GM23248 (cell line): Measurements from ENCODE around the gene HLCS. TPM values are rescaled to one million over a fixed set of nuclear protein-coding genes. Genes with fewer than 3 reads are reported as not detected.

Experiments used
- DNase-seq: peaks from one replicate; pipeline ENCODE4 v3.0.0-alpha.2; 2015
- H2AFZ ChIP-seq: fragments of 200-600 bp; sonication (generic); 2 replicates; pipeline ENCODE4 v1.6.1; 2016; ENCODE audit warnings: antibody characterized with exemption
- H3F3A ChIP-seq: fragments of 200-600 bp; sonication (generic); 2 replicates; pipeline ENCODE4 v1.6.1; 2016; ENCODE audit warnings: mild to moderate bottlenecking, antibody characterized with exemption, mixed run types; ENCODE audit not compliant: insufficient read depth
- H3K27ac ChIP-seq: fragments of 200-600 bp; sonication (generic); 2 replicates; pipeline ENCODE4 v1.5.1; 2016; ENCODE audit warnings: mild to moderate bottlenecking
- H3K27me3 ChIP-seq: fragments of 200-600 bp; sonication (generic); replicated peaks from 2 replicates; pipeline ENCODE4 v1.6.1; 2016; ENCODE audit warnings: mild to moderate bottlenecking; ENCODE audit not compliant: insufficient read depth
- H3K36me3 ChIP-seq: fragments of 200-600 bp; sonication (generic); 2 replicates; pipeline ENCODE4 v1.6.1; 2016; ENCODE audit warnings: low read depth, mild to moderate bottlenecking
- H3K4me1 ChIP-seq: fragments of 200-600 bp; sonication (generic); 2 replicates; pipeline ENCODE4 v1.6.1; 2016; ENCODE audit warnings: mild to moderate bottlenecking; ENCODE audit not compliant: insufficient read depth
- H3K4me2 ChIP-seq: fragments of 200-600 bp; sonication (generic); one replicate; pipeline ENCODE4 v1.6.1; 2016; ENCODE audit warnings: mild to moderate bottlenecking; ENCODE audit not compliant: unreplicated experiment
- H3K4me3 ChIP-seq: fragments of 200-600 bp; sonication (generic); 2 replicates; pipeline ENCODE4 v1.5.1; 2016; ENCODE audit warnings: mild to moderate bottlenecking
- H3K79me2 ChIP-seq: fragments of 200-600 bp; sonication (generic); 2 replicates; pipeline ENCODE4 v1.6.1; 2016; ENCODE audit warnings: mild to moderate bottlenecking; ENCODE audit not compliant: insufficient read depth
- H3K9ac ChIP-seq: fragments of 200-600 bp; sonication (generic); 2 replicates; pipeline ENCODE4 v1.6.1; 2016; ENCODE audit warnings: mild to moderate bottlenecking
- H3K9me2 ChIP-seq: fragments of 200-600 bp; sonication (generic); 2 replicates; pipeline ENCODE4 v1.6.1; 2016; ENCODE audit warnings: mixed run types, mild to moderate bottlenecking, moderate library complexity; ENCODE audit not compliant: insufficient read depth
- H3K9me3 ChIP-seq: fragments of 200-600 bp; sonication (generic); one replicate; pipeline ENCODE4 v1.6.1; 2017; ENCODE audit warnings: low read depth
- H4K20me1 ChIP-seq: fragments of 200-600 bp; sonication (generic); 2 replicates; pipeline ENCODE4 v1.6.0; 2016; ENCODE audit not compliant: insufficient read depth
- EZH2 ChIP-seq: fragments of 200-600 bp; sonication (generic); IDR thresholded peaks from 2 replicates; pipeline ENCODE4 v1.6.1; 2018; ENCODE audit warnings: antibody characterized with exemption, mild to moderate bottlenecking; ENCODE audit not compliant: insufficient read depth, poor library complexity, severe bottlenecking
- EZH2phosphoT487 ChIP-seq: fragments of 200-600 bp; sonication (generic); IDR thresholded peaks from 2 replicates; pipeline ENCODE4 v1.6.1; 2018; ENCODE audit warnings: antibody characterized with exemption, moderate library complexity, mild to moderate bottlenecking, low read depth; ENCODE audit not compliant: insufficient read depth
- WGBS, 2 experiments: methylation state at CpG; one replicate each; pipeline ENCODE4 v1.1.6; 2015 to 2017; ENCODE audit warnings: low lambda C conversion rate in 2 of 2, low coverage in 1 of 2; ENCODE audit errors: missing lambda C conversion rate in 2 of 2; 5-methylcytosine and 5-hydroxymethylcytosine counted together
- in situ Hi-C: fragments of 300-500 bp; cut with MboI; formaldehyde crosslinking; loops from 2 replicates; pipeline ENCODE4 v1.15.0; 2020
- polyA plus RNA-seq: library from polyadenylated mRNA; unstranded; fragments of >200 nt; fragmentation: Nextera tagmentation; extraction: Ambion mirVana; gene quantifications from 2 replicates; pipeline ENCODE4 v1.2.1, GENCODE V29; 2016
- total RNA-seq: library from RNA; depleted of rRNA; stranded (reverse); fragments of >200 nt; shearing (Covaris generic); gene quantifications from 2 replicates; pipeline ENCODE4 v1.2.3, GENCODE V29; 2014

HLCS gene
- total and polyA plus RNA-seq, 2 experiments from 2014 or later = 21.4 to 42.5 TPM

- Histone ChIP-seq H3K36me3 (no peaks in the 10 kb centered on the region), H3K79me2 (no peaks in the 10 kb centered on the region), H3K9me3 (no peaks in the 10 kb centered on the region), H3K27me3 (no peaks in the 10 kb centered on the region), H4K20me1 (no peaks in the 10 kb centered on the region), H3F3A (no peaks in the 10 kb centered on the region; the same call in 1 of the 2 replicates), H3K27ac (no peak overlapping the region), H3K9me2 (no peaks in the 10 kb centered on the region), H2AFZ (no peak overlapping the region), H3K4me3 (no peak overlapping the region), H3K9ac (no peak overlapping the region), H3K4me1 (peaks cover 10% of the 10 kb centered on the region), H3K4me2 (no peak overlapping the region)
- TF ChIP-seq EZH2 (no peak), EZH2phosphoT487 (no peak)
- WGBS, 2 experiments = 73 to 75% methylated on average over 14 of the region's 14 CpGs
- in situ Hi-C loops = loop anchor here (25.0 kb wide), 1 partner anchor 113 kb away; no protein-coding TSS in a partner anchor
- DNase-seq = peak; percentile 40
Observed at GRCh38 chr21:36749935-36750575, 216.4 kb downstream of the HLCS start.

GRCh38 chr21:36747815-36748383 is 218.6 kb downstream of the HLCS start:
- Histone ChIP-seq H4K20me1 (no peaks in the 10 kb centered on the region), H3K27ac (no peak overlapping the region), H3K4me3 (peak overlapping the region; percentile 71), H3K4me2 (peak overlapping the region; percentile 38), H3K27me3 (no peaks in the 10 kb centered on the region), H2AFZ (peak overlapping the region; percentile 70), H3K9ac (no peak overlapping the region), H3K9me3 (no peaks in the 10 kb centered on the region), H3F3A (no peaks in the 10 kb centered on the region), H3K36me3 (no peaks in the 10 kb centered on the region), H3K9me2 (no peaks in the 10 kb centered on the region), H3K4me1 (no peaks in the 10 kb centered on the region), H3K79me2 (no peaks in the 10 kb centered on the region)
- WGBS, 2 experiments = 13 to 15% methylated on average over 51 to 76 of the region's 80 CpGs
- in situ Hi-C loops = loop anchor here (25.0 kb wide), 1 partner anchor 111 kb away; no protein-coding TSS in a partner anchor
- no peak for TF ChIP-seq EZH2phosphoT487
- TF ChIP-seq EZH2 = no peak
- DNase-seq = peak; percentile 68

GRCh38 chr21:36747041-36747814 is 219.2 kb downstream of the HLCS start:
- H3K4me1 ChIP-seq = no peaks in the 10 kb centered on the region
- H3F3A ChIP-seq = no peaks in the 10 kb centered on the region
- H3K36me3 ChIP-seq = no peaks in the 10 kb centered on the region
- no peak overlapping the region for H3K27ac ChIP-seq
- peak overlapping the region; percentile 55 for H3K4me3 ChIP-seq
- H3K79me2 ChIP-seq = no peaks in the 10 kb centered on the region
- H3K9me2 ChIP-seq = no peaks in the 10 kb centered on the region
- H3K9me3 ChIP-seq = no peaks in the 10 kb centered on the region
- no peak overlapping the region for H2AFZ ChIP-seq
- H3K4me2 ChIP-seq = peak overlapping the region; percentile 14
- no peaks in the 10 kb centered on the region for H3K27me3 ChIP-seq
- no peak overlapping the region for H3K9ac ChIP-seq
- in situ Hi-C loops = loop anchor here (25.0 kb wide), 1 partner anchor 110 kb away; no protein-coding TSS in a partner anchor
- WGBS, 2 experiments = 16 to 41% methylated on average over 22 to 61 of the region's 62 CpGs
- DNase-seq = peak; percentile 27
- TF ChIP-seq EZH2phosphoT487 (no peak), EZH2 (no peak)
- no peaks in the 10 kb centered on the region for H4K20me1 ChIP-seq

- no peak overlapping the region for H3K4me2 ChIP-seq
Observed at GRCh38 chr21:36745459-36745858, 221.0 kb downstream of the HLCS start.

More at GRCh38 chr21:36745459-36745858, 221.0 kb downstream of the HLCS start:
- no peak overlapping the region for H2AFZ ChIP-seq
- no peaks in the 10 kb centered on the region for H3K36me3 ChIP-seq
- in situ Hi-C loops = loop anchor here (25.0 kb wide), 1 partner anchor 108 kb away; no protein-coding TSS in a partner anchor
- H3K79me2 ChIP-seq = no peaks in the 10 kb centered on the region
- no peak overlapping the region for H3K4me3 ChIP-seq
- H3K9me2 ChIP-seq = no peaks in the 10 kb centered on the region
- H3K9me3 ChIP-seq = no peaks in the 10 kb centered on the region
- no peaks in the 10 kb centered on the region for H3F3A ChIP-seq
- 83 to 84% methylated on average over 5 of the region's 5 CpGs for WGBS, 2 experiments
- TF ChIP-seq EZH2 (no peak), EZH2phosphoT487 (no peak)
- no peak for DNase-seq
- no peaks in the 10 kb centered on the region for H3K4me1 ChIP-seq
- H3K27me3 ChIP-seq = no peaks in the 10 kb centered on the region; the same call in 1 of the 2 replicates
- no peaks in the 10 kb centered on the region for H4K20me1 ChIP-seq
- H3K9ac ChIP-seq = no peak overlapping the region
- no peak overlapping the region for H3K27ac ChIP-seq
